Measurements from ENCODE around the gene SVIL.
"Not testable (repeated sequence)": the region's sequence is repeated elsewhere in the genome, so short reads cannot be mapped to it uniquely, and the experiment has no call there.

Gene SVIL

DNA sequence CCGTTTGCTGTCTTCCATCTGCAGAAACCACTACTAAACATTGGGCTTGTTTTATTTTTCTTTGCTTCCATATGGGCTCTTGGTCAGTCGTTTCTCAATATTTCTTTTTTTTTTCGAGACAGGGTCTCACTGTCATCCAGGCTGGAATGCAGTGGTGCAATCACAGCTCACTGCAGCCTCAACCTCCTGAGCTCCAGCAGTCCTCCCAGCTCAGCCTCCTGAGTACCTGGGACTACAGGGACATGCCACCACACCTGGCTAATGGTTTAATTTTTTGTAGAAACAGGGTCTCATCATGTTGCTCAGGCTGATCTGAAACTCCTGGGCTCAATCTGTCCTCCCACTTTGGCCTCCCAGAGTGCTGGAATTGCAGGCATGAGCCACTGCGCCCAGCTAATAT lies 182.8 kb downstream of the SVIL start:
- DNase-seq (ENCODE audit: low read depth): no peak

- DNase-seq (ENCODE audit: low read depth): no peak
These were observed 184.4 kb downstream of the SVIL start for GRCh38 chr10:29450405-29450804.

- peak; percentile 69 for DNase-seq (ENCODE audit: low read depth)
These were observed 185.8 kb downstream of the SVIL start for GRCh38 chr10:29448756-29449592.

GRCh38 chr10:29448125-29448524 lies 186.6 kb downstream of the SVIL start:
- no peak for DNase-seq (ENCODE audit: low read depth)

- no peak for DNase-seq (ENCODE audit: low read depth)
These were observed 188.4 kb downstream of the SVIL start for GRCh38 chr10:29446327-29446726.

- no peak for DNase-seq (ENCODE audit: low read depth)
These were observed 190.8 kb downstream of the SVIL start for GRCh38 chr10:29443745-29444523.

- DNase-seq (ENCODE audit: low read depth): no peak
These were observed 193.8 kb downstream of the SVIL start for GRCh38 chr10:29440981-29441380.

DNA sequence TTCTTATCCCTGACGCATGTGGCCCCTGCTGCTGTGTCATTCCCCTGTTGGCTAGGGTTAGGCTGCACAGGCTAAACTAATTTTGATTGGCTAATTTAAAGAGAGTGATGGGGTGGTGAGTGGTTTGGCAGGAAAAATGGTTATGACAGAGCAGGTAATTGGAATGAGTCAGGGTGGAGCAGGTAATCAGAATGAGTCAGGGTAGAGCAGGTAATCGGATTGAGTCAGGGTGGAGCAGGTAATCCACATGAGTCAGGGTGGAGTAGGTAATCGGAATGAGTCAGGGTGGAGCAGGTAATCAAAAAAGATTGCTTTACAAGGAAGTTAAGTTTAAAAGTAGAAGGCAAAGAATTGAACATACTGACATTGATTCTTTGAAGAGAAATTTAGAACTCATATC lies 195.8 kb downstream of the SVIL start:
- not testable (repeated sequence) for DNase-seq (ENCODE audit: low read depth)

DNA sequence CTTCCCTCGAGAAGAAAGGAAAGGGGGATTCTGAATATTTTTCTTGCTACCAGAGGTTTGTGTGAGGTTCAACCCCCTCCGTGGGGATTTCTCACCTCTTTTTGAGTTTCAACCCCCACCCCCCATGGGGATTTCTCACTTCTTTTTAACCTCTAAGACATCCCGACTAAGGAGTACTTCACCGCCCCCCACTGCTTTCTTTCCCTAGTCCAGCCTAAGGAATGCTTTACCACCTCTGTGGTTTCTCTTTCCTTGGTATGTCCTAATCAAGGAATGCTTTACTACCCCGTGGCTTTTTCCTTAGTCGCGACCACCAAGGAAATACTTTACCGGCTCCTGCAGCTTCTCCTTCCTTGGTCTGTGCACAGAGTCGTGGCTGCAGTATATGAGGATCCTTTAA lies 196.5 kb downstream of the SVIL start:
- no peak for DNase-seq (ENCODE audit: low read depth)

GRCh38 chr10:29437871-29438270 lies 196.9 kb downstream of the SVIL start:
- no peak for DNase-seq (ENCODE audit: low read depth)

DNA sequence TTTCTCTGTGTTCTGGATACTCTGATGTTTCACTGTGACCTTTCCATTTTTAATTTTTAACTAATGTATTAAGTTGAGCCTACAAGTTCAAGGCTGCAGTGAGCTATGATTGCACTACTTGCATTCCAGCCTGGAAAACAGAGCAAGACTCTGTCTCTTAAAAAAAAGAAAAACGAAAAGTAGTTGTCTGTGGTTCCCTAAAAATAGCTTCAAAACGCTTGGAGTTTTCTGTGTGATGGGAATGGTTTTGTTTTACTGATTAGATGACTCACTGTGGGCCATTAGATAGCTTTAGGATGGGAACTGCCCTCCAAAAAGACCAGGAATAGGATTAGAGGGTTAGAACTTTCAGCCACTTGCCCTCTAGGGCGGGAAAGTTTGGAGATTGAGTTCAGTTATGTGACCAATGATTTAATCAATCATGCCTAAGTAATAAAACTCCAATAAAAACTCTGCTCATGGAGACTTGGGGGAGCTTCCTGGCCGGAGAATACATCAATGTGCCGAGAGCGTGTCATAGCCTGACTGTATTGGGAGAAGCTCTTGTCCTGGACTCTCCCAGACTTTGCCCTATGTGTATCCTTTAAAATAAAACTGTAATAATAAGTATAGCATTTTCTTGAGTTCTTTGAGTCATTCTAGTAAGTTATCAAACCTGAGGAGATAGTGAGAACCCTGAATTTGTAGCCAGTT lies 198.8 kb downstream of the SVIL start:
- DNase-seq (ENCODE audit: low read depth): no peak

GRCh38 chr10:29434111-29434510 lies 200.7 kb downstream of the SVIL start:
- no peak for DNase-seq (ENCODE audit: low read depth)

GRCh38 chr10:29431711-29432110 lies 203.1 kb downstream of the SVIL start:
- no peak for DNase-seq (ENCODE audit: low read depth)

GRCh38 chr10:29430101-29430500 lies 204.7 kb downstream of the SVIL start:
- DNase-seq (ENCODE audit: low read depth): no peak

DNA sequence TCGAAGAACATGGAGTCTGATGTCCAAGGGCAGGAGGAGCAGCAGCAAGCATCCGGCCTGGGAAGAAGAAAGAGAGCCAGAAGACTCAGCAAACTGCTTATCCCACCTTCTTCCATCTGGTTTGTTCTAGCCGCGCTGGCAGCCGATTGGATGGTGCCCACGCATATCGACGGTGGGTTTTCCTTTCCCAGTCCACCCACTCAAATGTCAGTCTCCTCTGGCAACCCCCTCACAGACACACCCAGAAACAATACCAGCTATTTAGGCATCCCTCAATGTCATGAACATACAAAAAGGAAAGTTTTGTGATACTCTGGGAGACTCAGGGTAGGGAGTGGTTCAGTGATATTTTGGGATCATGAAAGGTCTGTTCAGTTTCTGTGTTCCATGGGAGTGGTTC lies 206.3 kb downstream of the SVIL start:
- no peak for DNase-seq (ENCODE audit: low read depth)

DNA sequence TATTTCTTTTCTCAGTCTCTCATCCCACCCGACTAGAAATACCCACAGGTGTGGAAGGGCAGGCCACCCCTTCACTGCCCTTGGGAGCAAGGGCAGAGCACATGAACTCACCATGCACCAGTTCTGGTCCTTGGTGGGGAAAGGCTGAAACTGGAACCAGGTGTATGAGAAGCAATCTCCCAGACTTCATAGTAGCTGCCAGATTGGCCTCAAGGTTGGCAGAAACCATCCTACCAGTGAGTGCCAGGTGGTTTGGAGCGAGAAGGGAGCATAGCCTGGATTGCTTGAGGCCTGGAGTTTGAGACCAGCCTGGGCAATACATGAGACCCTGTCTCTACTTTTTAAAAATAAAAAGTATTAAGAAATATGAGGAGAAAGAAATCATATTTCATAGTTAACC lies 207.1 kb downstream of the SVIL start:
- DNase-seq (ENCODE audit: low read depth): no peak

DNA sequence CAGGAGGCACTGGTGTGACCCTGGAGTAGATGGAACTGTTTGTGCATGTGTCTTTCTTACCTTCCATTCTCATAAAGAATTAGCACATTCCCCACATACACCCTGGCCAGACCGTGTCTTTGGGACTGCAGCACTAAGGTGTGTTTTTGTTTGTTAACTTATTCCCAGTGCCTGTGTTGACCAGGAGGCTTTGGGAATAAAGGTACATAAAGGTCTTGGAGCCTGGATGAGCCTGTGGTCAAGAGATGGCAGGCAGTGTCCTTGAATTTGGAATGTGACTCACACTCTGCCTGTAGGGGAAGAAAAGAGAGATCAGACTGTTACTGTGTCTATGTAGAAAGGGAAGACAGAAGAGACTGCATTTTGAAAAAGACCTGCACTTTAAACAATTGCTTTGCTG lies 208.4 kb downstream of the SVIL start:
- DNase-seq (ENCODE audit: low read depth): no peak

GRCh38 chr10:29424017-29424416 lies 210.8 kb downstream of the SVIL start:
- no peak for DNase-seq (ENCODE audit: low read depth)

GRCh38 chr10:29420744-29421143 lies 214.0 kb downstream of the SVIL start:
- DNase-seq (ENCODE audit: low read depth): no peak

DNA sequence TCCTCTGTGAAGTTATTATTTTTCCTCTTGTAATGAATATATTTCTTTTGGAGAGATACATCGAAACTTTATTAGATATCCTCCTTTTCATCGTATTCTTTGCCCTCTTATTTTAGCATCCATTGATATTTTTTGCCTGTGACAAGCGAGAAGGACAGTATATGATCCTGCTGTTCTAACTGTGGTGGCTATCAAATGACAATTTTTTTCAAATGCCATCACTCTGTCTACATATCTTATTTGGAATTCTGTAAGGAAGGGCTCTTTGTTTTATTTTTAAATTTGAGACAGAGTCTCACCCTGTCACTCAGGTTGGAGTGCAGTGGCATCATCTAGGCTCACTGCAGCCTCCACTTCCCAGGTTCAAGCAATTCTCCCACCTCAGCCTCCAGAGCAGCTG lies 217.4 kb downstream of the SVIL start:
- no peak for DNase-seq (ENCODE audit: low read depth)

GRCh38 chr10:29415876-29416275 lies 218.9 kb downstream of the SVIL start:
- no peak for DNase-seq (ENCODE audit: low read depth)

- no peak for DNase-seq (ENCODE audit: low read depth)
These were observed 220.3 kb downstream of the SVIL start for GRCh38 chr10:29414501-29414900.

GRCh38 chr10:29412485-29412884 lies 222.3 kb downstream of the SVIL start:
- DNase-seq (ENCODE audit: low read depth): no peak

Data from stimulated activated CD8-positive, alpha-beta memory T cell treated with anti-CD3 and anti-CD28 coated beads, Interleukin-15, amount 100 ng/mL, for 24 hours (primary cell).